Measurements from ENCODE around the gene RAB31.

The RAB31 gene, protein sequence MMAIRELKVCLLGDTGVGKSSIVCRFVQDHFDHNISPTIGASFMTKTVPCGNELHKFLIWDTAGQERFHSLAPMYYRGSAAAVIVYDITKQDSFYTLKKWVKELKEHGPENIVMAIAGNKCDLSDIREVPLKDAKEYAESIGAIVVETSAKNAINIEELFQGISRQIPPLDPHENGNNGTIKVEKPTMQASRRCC

DNA sequence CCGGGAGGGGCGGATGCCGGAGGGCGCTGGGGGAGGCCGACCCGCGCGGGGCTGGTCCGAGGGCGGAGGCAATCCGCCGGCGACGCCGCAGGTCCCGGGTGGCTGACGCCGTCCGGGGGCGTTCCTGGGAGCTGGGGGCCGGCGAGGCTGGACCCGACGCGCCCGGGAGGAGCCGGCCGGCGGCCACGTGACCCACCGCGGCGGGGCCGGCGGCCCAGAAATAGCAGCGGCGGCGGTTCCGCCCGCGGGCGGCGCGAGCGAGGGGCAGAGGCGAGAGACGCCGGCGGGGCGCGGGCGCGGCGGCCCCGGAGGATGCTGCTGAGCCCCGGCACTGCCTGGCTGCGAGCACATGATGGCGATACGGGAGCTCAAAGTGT, at the start of gene RAB31:
TSS of gene RAB31 (plus strand) at position 245 of the 377 bp plus-strand sequence. CDS start at position 350, 105 bp downstream.
- TF ChIP-seq GATA2 (IDR thresholded peaks at IDR 0.05; ENCODE audit: low read depth, low read length) (no peak), GATA3 (IDR thresholded peaks at IDR 0.05; ENCODE audit: low read depth, low read length) (no peak)

DNA sequence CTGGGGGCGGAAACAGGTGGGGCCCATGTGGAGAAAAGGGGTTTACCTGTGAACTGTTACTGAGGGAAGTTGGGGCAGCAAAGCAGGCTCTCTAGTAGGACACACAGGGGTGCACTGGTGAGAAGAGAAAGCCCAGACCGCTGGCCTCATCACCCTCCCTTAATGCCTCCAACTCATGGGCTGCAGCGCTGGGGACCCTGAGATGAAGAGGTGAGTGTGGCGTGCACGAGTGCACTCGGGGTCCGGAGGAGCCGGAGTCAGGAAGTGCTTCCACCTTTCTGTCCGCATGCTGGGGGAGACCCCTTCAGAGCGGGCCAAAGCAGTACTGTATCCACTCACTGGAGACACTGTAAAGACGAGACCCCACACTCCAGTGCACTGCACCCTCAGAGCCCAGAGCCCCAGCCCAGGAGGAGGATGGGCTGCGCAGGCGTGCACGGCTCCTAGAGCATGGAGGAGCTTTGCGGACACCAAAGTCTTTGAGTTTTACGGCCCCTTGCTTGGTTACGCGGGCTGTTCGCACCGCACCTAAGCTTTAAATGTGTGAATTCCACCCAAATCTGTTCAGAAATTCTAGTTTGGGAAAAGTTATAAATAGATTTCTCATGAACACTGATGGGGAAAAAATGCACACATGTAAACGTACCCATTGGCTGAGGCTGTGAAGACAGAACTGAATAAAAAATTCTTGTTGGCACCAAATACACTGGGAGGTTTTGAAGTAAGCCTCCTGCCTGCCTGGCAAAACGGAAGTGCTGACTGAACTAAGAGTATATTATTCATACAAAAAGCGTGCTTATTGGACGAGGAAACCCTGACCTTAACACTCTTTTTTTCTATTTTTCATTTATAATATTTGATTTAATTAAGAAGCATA, 48.4 kb upstream of the RAB31 start:
- TF ChIP-seq GATA3 (IDR thresholded peaks at IDR 0.05; ENCODE audit: low read depth, low read length) (no peak), GATA2 (IDR thresholded peaks at IDR 0.05; ENCODE audit: low read depth, low read length) (no peak)

DNA sequence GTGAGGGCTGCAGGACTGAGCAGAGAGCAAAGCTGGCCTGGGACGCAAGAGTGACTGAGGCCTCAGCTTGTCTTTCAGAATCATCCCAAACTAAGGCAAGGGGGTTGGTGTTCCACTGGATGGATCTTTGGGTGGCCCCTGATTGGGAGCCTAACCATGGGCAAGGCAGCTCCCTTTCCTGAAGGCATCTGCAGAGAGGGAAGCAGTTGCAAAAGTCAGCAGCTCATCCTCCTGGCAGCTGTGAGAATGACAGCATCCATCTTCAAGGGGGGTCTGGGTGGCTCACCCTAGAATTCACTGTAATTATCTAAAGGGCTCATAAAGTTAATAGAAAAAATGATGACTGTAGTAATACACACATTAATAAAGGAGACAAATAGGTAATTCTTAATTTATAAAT, 46.5 kb upstream of the RAB31 start:
- no peak for TF ChIP-seq GATA2 (IDR thresholded peaks at IDR 0.05; ENCODE audit: low read depth, low read length)
- TF ChIP-seq GATA3 (IDR thresholded peaks at IDR 0.05; ENCODE audit: low read depth, low read length) = no peak

DNA sequence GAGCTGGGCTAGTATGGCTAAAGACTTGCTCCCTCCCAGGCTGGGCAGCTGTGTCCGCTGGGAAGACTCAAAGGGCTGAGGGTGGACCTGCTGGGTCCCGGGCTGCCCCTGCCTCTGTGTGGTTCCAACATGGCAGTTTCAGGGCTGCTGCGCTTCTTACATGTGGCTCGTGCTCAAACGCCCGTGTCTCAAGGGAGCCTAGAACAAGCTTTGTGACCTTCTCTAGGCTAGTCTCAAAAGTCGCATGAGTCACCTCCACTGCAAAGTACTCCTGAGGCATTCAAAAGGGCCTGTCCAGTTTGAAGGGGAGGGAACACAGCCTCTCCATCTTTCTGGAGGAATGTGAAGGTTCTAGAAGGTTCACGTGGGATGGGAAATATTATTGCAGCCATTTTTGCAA, 44.7 kb upstream of the RAB31 start:
- TF ChIP-seq GATA2 (IDR thresholded peaks at IDR 0.05; ENCODE audit: low read depth, low read length) (no peak), GATA3 (IDR thresholded peaks at IDR 0.05; ENCODE audit: low read depth, low read length) (no peak)

DNA sequence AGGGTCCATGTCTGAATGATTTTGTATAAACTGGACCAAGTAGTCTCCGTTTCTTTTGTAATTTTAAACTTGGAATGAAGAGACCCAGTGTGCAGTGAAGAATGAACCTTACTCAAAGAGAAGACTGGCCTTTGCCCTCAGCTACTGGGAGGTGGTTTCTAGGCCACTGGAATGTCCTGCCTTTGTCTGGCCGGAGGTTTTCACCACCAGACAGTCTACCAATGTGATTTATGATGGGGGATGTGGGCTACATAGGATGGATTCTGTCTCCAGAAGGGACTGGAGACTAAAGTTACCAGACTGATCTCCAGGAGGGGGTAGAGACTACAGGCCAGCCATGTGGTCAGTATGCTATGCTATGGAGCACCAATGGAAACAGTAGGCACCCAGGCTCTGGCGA, 42.8 kb upstream of the RAB31 start:
- TF ChIP-seq GATA2 (IDR thresholded peaks at IDR 0.05; ENCODE audit: low read depth, low read length) = no peak
- no peak for TF ChIP-seq GATA3 (IDR thresholded peaks at IDR 0.05; ENCODE audit: low read depth, low read length)

DNA sequence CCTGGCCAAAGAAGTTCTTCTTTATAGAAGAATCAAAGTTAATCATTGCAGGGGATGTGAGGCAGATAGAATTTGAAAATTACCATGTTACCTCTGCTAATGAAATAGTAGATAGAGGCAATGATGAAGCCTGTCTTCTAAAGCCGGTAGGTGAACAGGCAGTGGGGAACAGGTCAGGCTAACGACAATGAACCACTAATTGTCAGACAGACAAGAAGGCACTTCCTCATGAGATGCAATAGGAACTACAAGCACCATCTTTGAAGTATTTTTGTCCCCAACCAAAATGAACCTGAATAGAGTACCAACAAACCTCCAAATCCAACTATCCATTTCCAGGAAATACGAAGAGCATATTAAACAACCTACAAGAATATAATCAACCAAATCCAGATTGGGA, 41.6 kb upstream of the RAB31 start:
- no peak for TF ChIP-seq GATA3 (IDR thresholded peaks at IDR 0.05; ENCODE audit: low read depth, low read length)
- TF ChIP-seq GATA2 (IDR thresholded peaks at IDR 0.05; ENCODE audit: low read depth, low read length) = no peak

DNA sequence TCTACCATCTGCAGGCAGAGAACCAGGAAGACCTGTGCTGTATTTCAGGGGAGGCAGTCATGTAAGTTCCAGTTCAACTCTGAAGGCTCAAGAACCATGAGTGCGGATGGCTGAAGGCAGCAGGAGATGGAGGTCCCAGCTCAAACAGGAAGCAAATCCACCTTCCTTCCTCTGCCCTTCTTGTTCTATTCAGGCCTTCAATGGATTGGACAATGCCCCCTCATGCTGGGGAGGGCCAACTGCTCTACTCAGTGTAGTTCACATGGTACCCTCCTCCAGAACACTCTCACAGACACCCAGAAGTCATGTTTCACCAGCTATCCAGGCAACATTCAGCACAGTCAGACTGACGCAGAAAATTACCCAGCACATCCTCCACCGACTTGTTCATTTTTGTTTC, 39.1 kb upstream of the RAB31 start:
- TF ChIP-seq GATA3 (IDR thresholded peaks at IDR 0.05; ENCODE audit: low read depth, low read length) = no peak
- no peak for TF ChIP-seq GATA2 (IDR thresholded peaks at IDR 0.05; ENCODE audit: low read depth, low read length)

DNA sequence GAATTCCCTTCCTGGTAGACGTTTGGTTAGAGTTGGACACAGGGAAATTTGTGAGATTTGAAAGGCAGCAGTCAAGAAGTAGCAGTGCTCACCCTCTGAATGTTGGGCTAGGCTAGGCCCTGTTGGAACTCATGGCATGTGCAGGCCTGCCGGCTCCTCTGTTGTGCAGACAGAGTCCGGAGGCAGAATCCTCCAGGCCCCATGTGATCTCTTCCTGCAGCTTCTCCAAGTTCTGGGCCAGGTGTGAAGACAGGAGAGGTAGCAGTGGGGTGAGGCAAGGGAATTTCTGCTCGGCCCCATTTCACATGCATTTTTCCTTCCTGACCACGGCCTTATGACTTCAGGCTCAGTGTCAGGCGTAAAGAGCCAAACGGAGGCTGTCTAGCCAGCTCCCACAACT, 36.9 kb upstream of the RAB31 start:
- TF ChIP-seq GATA3 (IDR thresholded peaks at IDR 0.05; ENCODE audit: low read depth, low read length) = no peak
- TF ChIP-seq GATA2 (IDR thresholded peaks at IDR 0.05; ENCODE audit: low read depth, low read length) = no peak

DNA sequence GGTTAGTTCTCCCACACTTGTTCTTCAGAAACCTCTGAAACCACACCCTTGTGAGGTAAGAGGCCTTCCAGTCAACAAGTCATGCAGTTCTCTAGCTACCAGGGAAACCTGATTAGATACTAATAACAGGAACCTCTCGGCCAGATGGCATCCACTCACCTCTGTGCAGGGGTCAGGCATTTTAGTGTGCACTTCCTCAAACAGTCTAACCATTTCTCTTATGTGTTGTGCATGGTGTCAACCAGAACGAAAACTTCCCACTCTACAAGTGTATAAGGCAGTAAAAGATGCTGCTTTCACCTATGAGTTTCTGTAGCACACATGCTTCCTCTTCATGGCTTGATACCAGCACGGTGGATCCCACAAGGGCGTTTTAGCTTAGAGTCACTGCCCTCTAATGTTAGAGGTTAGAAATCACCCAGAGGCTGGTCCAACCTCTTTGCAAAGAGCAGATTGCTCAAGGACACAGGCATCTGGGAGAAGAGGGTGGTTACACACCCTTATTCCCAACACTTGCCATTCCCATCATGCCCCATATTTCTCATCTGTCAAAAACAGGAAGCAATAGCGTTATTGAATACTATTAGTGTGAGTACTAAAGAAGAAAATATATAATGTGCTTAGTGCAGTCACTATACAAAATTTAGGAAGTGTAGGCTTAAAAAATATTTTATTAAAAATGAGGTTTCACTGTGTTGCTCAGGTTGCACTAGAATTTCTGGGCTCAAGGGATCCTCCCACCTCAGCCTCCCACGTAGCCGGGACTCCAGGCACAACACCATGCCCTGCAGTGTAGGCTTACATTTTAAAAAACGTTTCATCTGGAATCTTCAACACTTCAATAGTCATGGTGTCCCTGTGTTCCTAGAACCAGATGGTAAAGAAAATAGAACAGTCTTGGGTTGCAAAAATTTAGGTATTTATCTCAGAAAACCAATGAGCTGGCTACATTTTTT, 34.5 kb upstream of the RAB31 start:
- TF ChIP-seq GATA2 (IDR thresholded peaks at IDR 0.05; ENCODE audit: low read depth, low read length) (no peak), GATA3 (IDR thresholded peaks at IDR 0.05; ENCODE audit: low read depth, low read length) (no peak)

DNA sequence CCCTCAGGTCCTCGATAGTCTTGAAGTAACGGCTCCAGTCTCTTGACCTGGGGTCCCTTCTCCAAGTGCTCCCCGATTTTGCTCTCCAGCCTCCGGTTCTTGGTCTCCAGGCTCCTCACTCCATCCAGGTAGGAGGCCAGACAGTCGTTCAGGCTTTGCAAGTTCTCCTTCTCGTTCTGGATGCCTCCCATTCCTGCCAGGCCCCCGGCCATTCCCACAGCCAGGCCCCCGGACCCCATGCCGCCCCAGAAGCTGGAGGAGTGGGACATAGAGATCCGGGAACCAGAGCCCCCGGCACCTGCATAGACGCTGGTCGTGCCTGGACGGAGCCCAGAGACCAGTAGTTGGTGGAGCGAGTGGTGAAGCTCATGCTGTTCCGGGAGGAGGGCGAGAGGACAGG, 29.0 kb upstream of the RAB31 start:
- TF ChIP-seq GATA2 (IDR thresholded peaks at IDR 0.05; ENCODE audit: low read depth, low read length) (no peak), GATA3 (IDR thresholded peaks at IDR 0.05; ENCODE audit: low read depth, low read length) (no peak)

DNA sequence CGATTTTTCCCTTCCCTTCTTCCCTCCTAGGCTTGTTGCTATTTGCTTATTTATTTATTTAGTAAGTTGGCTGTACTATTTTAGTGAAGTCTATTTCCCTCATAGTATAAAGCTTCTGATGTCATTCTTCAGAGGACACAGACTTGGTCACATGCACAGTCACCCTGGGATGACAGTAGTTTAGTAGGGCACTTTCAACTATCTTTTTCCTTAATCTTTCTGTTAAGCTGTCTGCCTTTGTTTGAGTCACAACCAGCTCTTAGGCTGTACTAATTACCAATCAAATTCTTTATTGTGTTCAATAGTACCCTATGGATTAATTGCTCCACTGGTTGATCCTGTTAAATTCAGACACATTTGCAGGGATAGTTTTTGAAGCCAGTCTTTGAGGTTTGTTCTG, 26.9 kb upstream of the RAB31 start:
- TF ChIP-seq GATA3 (IDR thresholded peaks at IDR 0.05; ENCODE audit: low read depth, low read length) (no peak), GATA2 (IDR thresholded peaks at IDR 0.05; ENCODE audit: low read depth, low read length) (no peak)

DNA sequence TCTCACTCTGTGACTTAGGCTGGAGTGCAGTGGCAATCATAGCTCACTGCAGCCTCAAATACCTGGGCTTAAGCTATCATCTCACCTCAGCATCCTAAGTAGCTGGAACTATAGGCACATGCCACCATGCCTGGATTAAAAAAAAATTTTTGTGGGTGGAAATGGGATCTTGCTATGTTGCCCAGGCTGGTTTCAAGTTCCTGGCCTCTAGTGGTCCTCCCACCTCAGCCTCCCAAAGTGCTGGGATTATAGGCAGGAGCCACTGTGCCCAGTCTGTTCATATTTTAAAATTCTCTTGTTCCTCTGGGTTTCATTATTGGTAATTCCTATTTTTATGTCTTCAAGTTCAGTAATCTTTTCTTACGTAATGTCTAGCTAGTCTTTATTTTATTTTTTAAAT, 25.5 kb upstream of the RAB31 start:
- TF ChIP-seq GATA2 (IDR thresholded peaks at IDR 0.05; ENCODE audit: low read depth, low read length) (no peak), GATA3 (IDR thresholded peaks at IDR 0.05; ENCODE audit: low read depth, low read length) (no peak)

DNA sequence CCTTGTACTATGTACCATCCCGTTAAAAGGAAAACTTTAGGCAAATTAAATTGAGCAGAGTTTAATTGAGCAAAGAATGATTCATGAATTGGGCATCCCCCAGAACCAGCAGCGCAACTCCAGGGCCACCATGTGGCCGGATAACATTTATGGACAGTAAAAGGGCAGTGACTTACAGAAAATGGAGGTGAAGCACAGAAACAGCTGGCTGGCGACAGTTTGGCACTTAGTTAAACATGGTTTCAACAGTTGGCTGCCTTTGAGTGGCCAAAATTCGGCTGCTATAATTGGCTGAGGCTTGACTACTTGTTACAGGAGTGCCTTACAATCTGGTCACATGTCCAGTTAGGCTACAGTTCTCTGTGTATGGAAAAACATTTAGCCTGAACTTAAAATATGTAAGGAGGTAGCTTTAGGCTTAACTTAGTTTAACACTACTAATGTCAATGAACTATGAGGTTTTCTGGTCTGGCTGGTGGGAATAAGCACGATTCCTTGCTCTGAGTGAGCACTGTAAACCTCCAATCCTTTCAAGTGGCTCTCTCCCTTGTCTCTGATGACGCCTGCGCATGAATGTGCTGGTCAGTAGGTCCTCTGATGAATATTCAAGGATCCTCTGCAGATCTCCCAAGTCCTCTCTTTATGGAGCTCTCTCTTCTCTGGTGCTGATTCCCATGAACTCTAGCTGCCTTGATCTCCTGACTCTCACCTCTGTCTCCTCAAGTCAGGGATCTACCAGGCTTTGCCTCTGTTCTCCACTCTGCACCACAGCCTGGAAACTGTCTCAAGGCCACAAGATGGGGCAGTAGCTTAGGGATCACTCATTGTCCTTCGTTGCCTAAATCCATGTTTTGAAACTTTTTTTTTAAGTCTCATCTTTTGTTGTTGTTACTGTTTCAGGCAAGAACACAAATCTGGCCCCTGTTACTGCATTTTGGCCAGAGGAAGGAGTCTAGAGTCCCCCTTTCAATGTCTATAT, 24.4 kb upstream of the RAB31 start:
- no peak for TF ChIP-seq GATA3 (IDR thresholded peaks at IDR 0.05; ENCODE audit: low read depth, low read length)
- no peak for TF ChIP-seq GATA2 (IDR thresholded peaks at IDR 0.05; ENCODE audit: low read depth, low read length)
